K562 (cell line): ENCODE data around the gene MRPL2. TPM values are rescaled to one million over a fixed set of nuclear protein-coding genes. Genes with fewer than 3 reads are reported as not detected.
A peak's percentile ranks its signal among the peaks of the same experiment; 100 is the strongest.

Experiments
- CXXC5 ChIP-seq: fragments of 250-450 bp; sonication (Bioruptor Pico); IDR thresholded peaks from 2 replicates; pipeline ENCODE4 v1.8.0; 2022; ENCODE audit warnings: inconsistent platforms, mild to moderate bottlenecking, moderate library complexity
- DPF2 ChIP-seq: fragments of 450-650 bp; IDR thresholded peaks from 2 replicates; pipeline ENCODE4 v1.6.1; 2016
- FOXO4 ChIP-seq: fragments of 450-650 bp; formaldehyde crosslinking; IDR thresholded peaks from 2 replicates; pipeline ENCODE4 v1.4.0; 2020; ENCODE audit warnings: mild to moderate bottlenecking, moderate library complexity
- HEY1 ChIP-seq: fragments of 250-450 bp; sonication (Bioruptor Pico); IDR thresholded peaks from 2 replicates; pipeline ENCODE4 v1.5.0; 2020; ENCODE audit warnings: mild to moderate bottlenecking, moderate library complexity, borderline replicate concordance
- LCOR ChIP-seq: sonication (generic); formaldehyde crosslinking; IDR thresholded peaks from 2 replicates; pipeline ENCODE4 v1.8.0; 2022; ENCODE audit warnings: mild to moderate bottlenecking, missing genetic modification reagents
- MYNN ChIP-seq, 2 experiments: sonication (generic); formaldehyde crosslinking in 1 of 2; IDR thresholded peaks; 2 replicates each; pipeline versions ENCODE4 v1.5.0 to v1.6.1; 2016 to 2020; ENCODE audit warnings: antibody characterized with exemption in 1 of 2, missing genetic modification reagents in 1 of 2
- NBN ChIP-seq: fragments of 450-650 bp; IDR thresholded peaks from 2 replicates; pipeline ENCODE4 v1.6.1; 2016; ENCODE audit warnings: low read depth, mild to moderate bottlenecking
- NR1H2 ChIP-seq: sonication (generic); formaldehyde crosslinking; IDR thresholded peaks from 2 replicates; pipeline ENCODE4 v1.4.0; 2020; ENCODE audit warnings: mild to moderate bottlenecking, missing genetic modification reagents
- PATZ1 ChIP-seq: fragments of 250-450 bp; sonication (Bioruptor Pico); IDR thresholded peaks from 2 replicates; pipeline ENCODE4 v1.5.0; 2020; ENCODE audit warnings: mild to moderate bottlenecking, borderline replicate concordance
- PCBP2 ChIP-seq: fragments of 200-400 bp; formaldehyde crosslinking; IDR thresholded peaks from 2 replicates; pipeline ENCODE4 v1.6.1; 2018; ENCODE audit warnings: low read length, low read depth, mild to moderate bottlenecking, moderate library complexity; ENCODE audit not compliant: poor library complexity, severe bottlenecking
- PHF21A ChIP-seq: fragments of 450-650 bp; IDR thresholded peaks from 2 replicates; pipeline ENCODE4 v1.6.1; 2017; ENCODE audit warnings: low read depth, borderline replicate concordance
- PHTF2 ChIP-seq: fragments of 250-450 bp; sonication (Bioruptor Pico); IDR thresholded peaks from 2 replicates; pipeline ENCODE4 v1.5.0; 2021; ENCODE audit warnings: mild to moderate bottlenecking
- POLR2G ChIP-seq: fragments of 200-400 bp; formaldehyde crosslinking; IDR thresholded peaks from 2 replicates; pipeline ENCODE4 v1.6.1; 2017; ENCODE audit warnings: low read depth, mild to moderate bottlenecking, antibody characterized with exemption, low read length, moderate library complexity
- TEAD1 ChIP-seq, 2 experiments: fragments of 450-650 bp in 1 of 2; sonication (generic) in 1 of 2; formaldehyde crosslinking; IDR thresholded peaks; 2 replicates each; pipeline versions ENCODE4 v1.4.0 to v1.8.0; 2020 to 2022; ENCODE audit warnings: mild to moderate bottlenecking in 2 of 2, missing genetic modification reagents in 1 of 2
- XRCC5 ChIP-seq: fragments of 200-400 bp; formaldehyde crosslinking; IDR thresholded peaks from 2 replicates; pipeline ENCODE4 v1.6.1; 2017; ENCODE audit warnings: low read depth, mild to moderate bottlenecking, low read length
- ZNF436 ChIP-seq: fragments of 250-450, 450-650 bp; sonication (Bioruptor Pico); formaldehyde crosslinking; IDR thresholded peaks from 2 replicates; pipeline ENCODE4 v1.7.0; 2020; ENCODE audit warnings: mild to moderate bottlenecking
- polyA plus RNA-seq, 8 experiments: library from polyadenylated mRNA; depleted of rRNA in 4 of 8; stranded (reverse) in 5 of 8; unstranded in 3 of 8; fragments of >200 nt; fragmentation: Nextera tagmentation in 2 of 8; fragmentation: Illumina TruSeq in 1 of 8; extraction: Ambion mirVana in 2 of 8; extraction: Trizol in 1 of 8; gene quantifications; 2 replicates each; pipeline versions ENCODE4 v1.2.1 to v1.2.3, GENCODE V29; 2011 to 2014; ENCODE audit warnings: inconsistent platforms in 1 of 8, missing spikeins in 1 of 8
- total RNA-seq, 7 experiments: library from RNA; depleted of rRNA in 6 of 7; stranded (reverse); fragments of >200 nt in 6 of 7; fragmentation: Illumina TruSeq in 2 of 7; extraction: Trizol in 2 of 7; gene quantifications; 2 replicates each; pipeline versions ENCODE4 v1.2.1 to v1.2.3, GENCODE V29; 2011 to 2021; ENCODE audit warnings: low replicate concordance in 1 of 7
- TF ChIP-seq, protein P1 (sequence below): fragments of 450-650 bp; formaldehyde crosslinking; IDR thresholded peaks from 2 replicates; pipeline ENCODE4 v1.4.0; 2020; ENCODE audit warnings: mild to moderate bottlenecking, mixed read lengths
- TF ChIP-seq, protein P2 (sequence below): fragments of 450-650 bp; formaldehyde crosslinking; IDR thresholded peaks from 2 replicates; pipeline ENCODE4 v1.4.0; 2020; ENCODE audit warnings: mild to moderate bottlenecking
- TF ChIP-seq, protein P3 (sequence below): fragments of 250-450 bp; sonication (Bioruptor Pico); IDR thresholded peaks from 2 replicates; pipeline ENCODE4 v1.6.1; 2021; ENCODE audit warnings: mild to moderate bottlenecking

The MRPL2 gene
- total and polyA plus RNA-seq, 9 of the 15 experiments (the other 6 are each of a cell fraction or from before 2014, with no cell fraction given) = 63.1 to 262 (median 121) TPM

- peak; percentile 77 for TF ChIP-seq ZNF436 (CRISPR knock-in tag)
- TF ChIP-seq, protein P1, sequence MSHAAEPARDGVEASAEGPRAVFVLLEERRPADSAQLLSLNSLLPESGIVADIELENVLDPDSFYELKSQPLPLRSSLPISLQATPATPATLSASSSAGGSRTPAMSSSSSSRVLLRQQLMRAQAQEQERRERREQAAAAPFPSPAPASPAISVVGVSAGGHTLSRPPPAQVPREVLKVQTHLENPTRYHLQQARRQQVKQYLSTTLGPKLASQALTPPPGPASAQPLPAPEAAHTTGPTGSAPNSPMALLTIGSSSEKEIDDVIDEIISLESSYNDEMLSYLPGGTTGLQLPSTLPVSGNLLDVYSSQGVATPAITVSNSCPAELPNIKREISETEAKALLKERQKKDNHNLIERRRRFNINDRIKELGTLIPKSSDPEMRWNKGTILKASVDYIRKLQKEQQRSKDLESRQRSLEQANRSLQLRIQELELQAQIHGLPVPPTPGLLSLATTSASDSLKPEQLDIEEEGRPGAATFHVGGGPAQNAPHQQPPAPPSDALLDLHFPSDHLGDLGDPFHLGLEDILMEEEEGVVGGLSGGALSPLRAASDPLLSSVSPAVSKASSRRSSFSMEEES (CRISPR knock-in tag) = peak; percentile 57
- peak; percentile 82 for TF ChIP-seq XRCC5
- TF ChIP-seq FOXO4 = peak; percentile 68
- TF ChIP-seq DPF2 = peak; percentile 85
- TF ChIP-seq PHF21A = peak; percentile 5
- TF ChIP-seq NR1H2 (CRISPR knock-in tag) = peak; percentile 76; the same call in 1 of the 2 replicates
- peak; percentile 87 for TF ChIP-seq PHTF2 (CRISPR knock-in tag)
- TF ChIP-seq, protein P2, sequence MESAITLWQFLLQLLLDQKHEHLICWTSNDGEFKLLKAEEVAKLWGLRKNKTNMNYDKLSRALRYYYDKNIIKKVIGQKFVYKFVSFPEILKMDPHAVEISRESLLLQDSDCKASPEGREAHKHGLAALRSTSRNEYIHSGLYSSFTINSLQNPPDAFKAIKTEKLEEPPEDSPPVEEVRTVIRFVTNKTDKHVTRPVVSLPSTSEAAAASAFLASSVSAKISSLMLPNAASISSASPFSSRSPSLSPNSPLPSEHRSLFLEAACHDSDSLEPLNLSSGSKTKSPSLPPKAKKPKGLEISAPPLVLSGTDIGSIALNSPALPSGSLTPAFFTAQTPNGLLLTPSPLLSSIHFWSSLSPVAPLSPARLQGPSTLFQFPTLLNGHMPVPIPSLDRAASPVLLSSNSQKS (CRISPR knock-in tag) = peak; percentile 91; the same call in 1 of the 2 replicates
- TF ChIP-seq HEY1 (CRISPR knock-in tag) = peak; percentile 77; the same call in 1 of the 2 replicates
- TF ChIP-seq PATZ1 (CRISPR knock-in tag) = peak; percentile 83; the same call in 1 of the 2 replicates
- peak; percentile 91; the same call in 1 of the 2 replicates for TF ChIP-seq NBN
- TF ChIP-seq CXXC5 = peak; percentile 88
- TF ChIP-seq LCOR (CRISPR knock-in tag) = peak; percentile 52
- peak in 1 of 2 experiments; percentile 74; a peak in 2 of 4 replicates for TF ChIP-seq TEAD1 (CRISPR knock-in tag; IDR thresholded peaks at IDR 0.05)
- TF ChIP-seq POLR2G = peak; percentile 97
- TF ChIP-seq, protein P3, sequence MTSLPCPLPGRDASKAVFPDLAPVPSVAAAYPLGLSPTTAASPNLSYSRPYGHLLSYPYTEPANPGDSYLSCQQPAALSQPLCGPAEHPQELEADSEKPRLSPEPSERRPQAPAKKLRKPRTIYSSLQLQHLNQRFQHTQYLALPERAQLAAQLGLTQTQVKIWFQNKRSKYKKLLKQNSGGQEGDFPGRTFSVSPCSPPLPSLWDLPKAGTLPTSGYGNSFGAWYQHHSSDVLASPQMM (CRISPR knock-in tag) = no peak
- TF ChIP-seq PCBP2 = no peak
- TF ChIP-seq MYNN (IDR thresholded peaks at IDR 0.05) = peak; percentile 95
- TF ChIP-seq MYNN (CRISPR knock-in tag; IDR thresholded peaks at IDR 0.05) = no peak
Observed at GRCh38 chr6:43053545-43054205, 5.6 kb downstream of the MRPL2 start, which contains the start of gene CUL7 (continued).
